ENCODE results near the gene PHTF2. TPM values are rescaled to one million over a fixed set of nuclear protein-coding genes. Genes with fewer than 3 reads are reported as not detected.

PHTF2 gene
- total RNA-seq, 1 donor from 2014 or later, result 27.0 TPM

DNA sequence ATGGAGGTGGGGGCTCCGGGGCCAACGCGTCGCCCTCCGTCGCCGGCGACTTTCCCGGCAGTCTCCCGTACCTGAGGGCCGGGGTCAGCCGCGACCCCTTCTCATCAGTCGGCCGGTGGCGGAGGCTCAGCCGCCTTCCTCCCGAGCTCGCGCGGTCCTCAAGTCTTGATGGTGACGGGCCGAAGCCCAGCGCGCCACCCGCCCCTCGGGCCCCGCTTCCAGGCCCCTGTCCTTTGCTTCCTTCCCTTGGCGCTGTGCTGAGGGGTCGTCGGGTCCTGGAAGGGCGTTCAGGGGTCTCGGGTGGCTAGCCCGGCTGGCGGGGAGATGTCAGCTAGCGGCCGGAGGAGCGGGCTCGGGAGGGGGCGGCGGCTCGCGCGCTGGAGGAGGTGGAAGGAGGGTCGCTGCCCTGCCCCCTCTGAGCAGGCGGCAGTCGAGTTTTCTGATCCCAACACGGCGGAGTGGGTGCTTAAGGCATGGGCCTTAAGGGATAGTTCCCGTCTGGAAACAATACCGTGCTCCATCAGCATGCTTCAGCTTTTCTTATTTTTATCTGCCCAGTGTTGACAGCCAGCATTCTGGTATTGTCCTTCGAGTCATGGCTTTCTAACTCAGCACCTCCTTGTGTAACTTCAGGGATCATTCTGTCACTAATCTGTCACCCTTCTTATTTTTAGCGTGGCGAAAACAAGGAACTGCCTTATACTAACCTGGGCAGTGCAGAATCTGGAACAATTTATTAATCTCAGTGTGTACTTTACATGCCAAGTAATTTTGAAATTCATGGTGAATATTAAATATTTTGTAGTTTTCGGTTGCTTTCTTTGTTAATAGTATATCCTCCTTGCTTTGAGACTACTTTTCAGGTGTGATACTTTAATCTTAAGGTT, 748 bp downstream of the PHTF2 start:
- Mint-ChIP-seq H3K27me3 (ENCODE audit: low read depth, unreplicated experiment) (no peaks in the 10 kb centered on the region), H3K4me3 (ENCODE audit: unreplicated experiment) (peak overlapping the region; percentile 98), H3K4me1 (ENCODE audit: low read depth, unreplicated experiment) (peaks cover 12% of the 10 kb centered on the region), H3K27ac (ENCODE audit: unreplicated experiment) (peak overlapping the region; percentile 70), H3K9me3 (ENCODE audit: unreplicated experiment) (no peaks in the 10 kb centered on the region), H3K36me3 (ENCODE audit: low read depth, unreplicated experiment) (peaks cover 5% of the 10 kb centered on the region)
- Histone ChIP-seq H4K20me1 (ENCODE audit: insufficient read depth, low read length) (peaks cover 11% of the 10 kb centered on the region), H3K36me3 (ENCODE audit: insufficient read depth, low read length) (no peaks in the 10 kb centered on the region), H3K9ac (ENCODE audit: low read length) (peak overlapping the region; percentile 89), H3K4me1 (ENCODE audit: insufficient read depth, low read length) (peaks cover 20% of the 10 kb centered on the region), H3K27ac (ENCODE audit: low read depth, low read length) (peak overlapping the region; percentile 76), H3K79me2 (ENCODE audit: insufficient read depth, low read length) (peaks cover 90% of the 10 kb centered on the region), H3K9me3 (ENCODE audit: insufficient read depth, low read depth, low read length) (no peaks in the 10 kb centered on the region), H2AFZ (ENCODE audit: low read depth, low read length) (peak overlapping the region; percentile 83), H3K4me3 (ENCODE audit: insufficient read depth, low read depth, low read length) (peak overlapping the region; percentile 78), H3K27me3 (ENCODE audit: insufficient read depth, low read length) (no peaks in the 10 kb centered on the region), H3K4me2 (ENCODE audit: low read length) (peak overlapping the region; percentile 93)
- TF ChIP-seq EZH2 (IDR thresholded peaks at IDR 0.05; ENCODE audit: insufficient read depth, low read length), result no peak
- TF ChIP-seq CTCF (IDR thresholded peaks at IDR 0.05; ENCODE audit: insufficient read depth, low read depth, low read length), result no peak
- no peak for FAIRE-seq
- peak; percentile 14 for DNase-seq (ENCODE audit: low read depth)

DNA sequence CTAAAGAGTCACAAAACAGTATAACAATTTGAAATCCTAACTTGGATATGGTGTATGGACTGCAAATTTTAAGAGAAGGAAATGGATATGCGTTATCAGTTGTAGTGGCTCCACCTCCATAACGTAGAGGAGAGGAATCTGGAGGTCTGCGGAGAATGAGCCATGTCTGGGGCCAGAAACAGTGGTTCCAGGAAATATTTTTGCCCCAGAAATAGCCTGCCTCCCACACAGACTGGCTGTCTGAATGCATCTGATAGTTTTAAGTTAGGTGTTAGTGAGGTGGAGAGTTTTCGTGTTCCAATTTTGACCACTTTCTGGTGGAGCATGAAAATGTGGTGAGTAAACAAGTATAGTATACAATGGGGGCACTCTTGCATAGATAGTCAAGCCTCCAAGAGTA, 1.6 kb downstream of the PHTF2 start:
- no peak for TF ChIP-seq EZH2 (IDR thresholded peaks at IDR 0.05; ENCODE audit: insufficient read depth, low read length)
- no peak for TF ChIP-seq CTCF (IDR thresholded peaks at IDR 0.05; ENCODE audit: insufficient read depth, low read depth, low read length)
- Mint-ChIP-seq H3K4me3 (ENCODE audit: unreplicated experiment) (peak overlapping the region; percentile 98), H3K27me3 (ENCODE audit: low read depth, unreplicated experiment) (no peaks in the 10 kb centered on the region), H3K36me3 (ENCODE audit: low read depth, unreplicated experiment) (no peaks in the 10 kb centered on the region), H3K27ac (ENCODE audit: unreplicated experiment) (peak overlapping the region; percentile 70), H3K9me3 (ENCODE audit: unreplicated experiment) (no peaks in the 10 kb centered on the region), H3K4me1 (ENCODE audit: low read depth, unreplicated experiment) (peaks cover 12% of the 10 kb centered on the region)
- Histone ChIP-seq H3K27ac (ENCODE audit: low read depth, low read length) (peak overlapping the region; percentile 76), H3K9ac (ENCODE audit: low read length) (peak overlapping the region; percentile 89), H3K79me2 (ENCODE audit: insufficient read depth, low read length) (peaks cover 90% of the 10 kb centered on the region), H2AFZ (ENCODE audit: low read depth, low read length) (no peak overlapping the region), H3K9me3 (ENCODE audit: insufficient read depth, low read depth, low read length) (no peaks in the 10 kb centered on the region), H3K4me1 (ENCODE audit: insufficient read depth, low read length) (peaks cover 20% of the 10 kb centered on the region), H3K4me2 (ENCODE audit: low read length) (peak overlapping the region; percentile 93), H4K20me1 (ENCODE audit: insufficient read depth, low read length) (peaks cover 11% of the 10 kb centered on the region), H3K36me3 (ENCODE audit: insufficient read depth, low read length) (no peaks in the 10 kb centered on the region), H3K27me3 (ENCODE audit: insufficient read depth, low read length) (no peaks in the 10 kb centered on the region), H3K4me3 (ENCODE audit: insufficient read depth, low read depth, low read length) (peak overlapping the region; percentile 78)
- DNase-seq (ENCODE audit: low read depth) (peak; percentile 73), FAIRE-seq (no peak)

DNA sequence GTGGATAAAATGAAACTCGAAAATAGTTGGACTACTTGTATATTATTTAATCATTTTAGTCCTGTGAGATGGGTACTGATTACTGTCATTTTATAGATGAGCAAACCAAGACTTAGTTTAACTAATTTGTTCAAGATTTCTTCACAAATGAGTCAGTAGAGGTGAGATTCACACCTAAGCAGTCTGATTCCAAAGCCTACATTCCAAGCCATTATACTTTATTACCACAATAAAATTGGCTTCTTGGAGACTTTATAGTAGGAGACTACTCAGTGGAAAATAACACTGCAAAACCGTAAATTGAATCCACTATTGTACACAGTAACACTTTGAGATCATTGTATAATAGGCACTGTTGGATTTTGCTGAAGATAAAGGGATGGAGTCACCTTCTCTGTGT, 2.2 kb downstream of the PHTF2 start:
- no peaks in the 10 kb centered on the region for H3K36me3 ChIP-seq (ENCODE audit: insufficient read depth, low read length)
- peaks cover 90% of the 10 kb centered on the region for H3K79me2 ChIP-seq (ENCODE audit: insufficient read depth, low read length)
- no peaks in the 10 kb centered on the region for H3K9me3 ChIP-seq (ENCODE audit: insufficient read depth, low read depth, low read length)
- H3K4me3 ChIP-seq (ENCODE audit: insufficient read depth, low read depth, low read length), result no peak overlapping the region
- H3K27ac Mint-ChIP-seq (ENCODE audit: unreplicated experiment), result no peak overlapping the region
- peaks cover 20% of the 10 kb centered on the region for H3K4me1 ChIP-seq (ENCODE audit: insufficient read depth, low read length)
- no peak for TF ChIP-seq EZH2 (IDR thresholded peaks at IDR 0.05; ENCODE audit: insufficient read depth, low read length)
- peaks cover 11% of the 10 kb centered on the region for H4K20me1 ChIP-seq (ENCODE audit: insufficient read depth, low read length)
- H3K9me3 Mint-ChIP-seq (ENCODE audit: unreplicated experiment), result peaks cover 3% of the 10 kb centered on the region
- no peak overlapping the region for H3K9ac ChIP-seq (ENCODE audit: low read length)
- no peak overlapping the region for H3K27ac ChIP-seq (ENCODE audit: low read depth, low read length)
- no peaks in the 10 kb centered on the region for H3K27me3 Mint-ChIP-seq (ENCODE audit: low read depth, unreplicated experiment)
- H3K36me3 Mint-ChIP-seq (ENCODE audit: low read depth, unreplicated experiment), result no peaks in the 10 kb centered on the region
- FAIRE-seq (no peak), DNase-seq (ENCODE audit: low read depth) (no peak)
- peak overlapping the region; percentile 10 for H3K4me3 Mint-ChIP-seq (ENCODE audit: unreplicated experiment)
- no peak overlapping the region for H2AFZ ChIP-seq (ENCODE audit: low read depth, low read length)
- peaks cover 12% of the 10 kb centered on the region for H3K4me1 Mint-ChIP-seq (ENCODE audit: low read depth, unreplicated experiment)
- no peaks in the 10 kb centered on the region for H3K27me3 ChIP-seq (ENCODE audit: insufficient read depth, low read length)
- peak overlapping the region; percentile 93 for H3K4me2 ChIP-seq (ENCODE audit: low read length)

Measured in astrocyte (in vitro differentiated cells and primary cell).